Lower leg skin (tissue), 3 donors: ENCODE data around the gene CEP250.

Source experiments
- POLR2A ChIP-seq, 2 donors: fragments of 450-650 bp; IDR thresholded peaks; one replicate each; pipeline ENCODE4 v1.6.1; 2016 to 2017; ENCODE audit warnings: antibody characterized with exemption in 2 of 2, mild to moderate bottlenecking in 1 of 2, moderate library complexity in 1 of 2
- TF ChIP-seq, protein P1 (sequence below), 3 donors: fragments of 450-650 bp; IDR thresholded peaks; one replicate each; pipeline ENCODE4 v1.5.1; 2016; ENCODE audit warnings: antibody characterized with exemption in 3 of 3, mild to moderate bottlenecking in 3 of 3, moderate library complexity in 2 of 3

DNA sequence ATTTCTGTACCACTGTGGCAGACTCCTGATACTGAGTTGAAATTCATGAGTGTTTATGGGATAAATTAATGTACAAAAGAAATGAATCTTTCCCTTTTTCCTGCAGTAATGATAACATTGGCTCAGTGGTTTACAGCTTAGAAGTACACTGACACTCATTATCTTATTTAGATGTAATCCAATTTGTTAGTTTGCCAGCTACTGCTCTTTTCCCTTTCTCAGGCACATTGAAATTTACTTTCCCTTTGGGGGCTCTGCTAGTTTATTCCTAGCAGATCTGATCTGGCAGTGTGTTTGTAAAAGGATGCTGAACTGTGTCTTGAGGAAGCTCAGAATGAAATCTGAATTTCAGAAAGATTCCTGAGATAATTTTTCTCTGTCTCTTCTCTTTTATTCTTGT is 3.0 kb downstream of the CEP250 start:
- TF ChIP-seq POLR2A (IDR thresholded peaks at IDR 0.05): no peak
- TF ChIP-seq, protein P1, sequence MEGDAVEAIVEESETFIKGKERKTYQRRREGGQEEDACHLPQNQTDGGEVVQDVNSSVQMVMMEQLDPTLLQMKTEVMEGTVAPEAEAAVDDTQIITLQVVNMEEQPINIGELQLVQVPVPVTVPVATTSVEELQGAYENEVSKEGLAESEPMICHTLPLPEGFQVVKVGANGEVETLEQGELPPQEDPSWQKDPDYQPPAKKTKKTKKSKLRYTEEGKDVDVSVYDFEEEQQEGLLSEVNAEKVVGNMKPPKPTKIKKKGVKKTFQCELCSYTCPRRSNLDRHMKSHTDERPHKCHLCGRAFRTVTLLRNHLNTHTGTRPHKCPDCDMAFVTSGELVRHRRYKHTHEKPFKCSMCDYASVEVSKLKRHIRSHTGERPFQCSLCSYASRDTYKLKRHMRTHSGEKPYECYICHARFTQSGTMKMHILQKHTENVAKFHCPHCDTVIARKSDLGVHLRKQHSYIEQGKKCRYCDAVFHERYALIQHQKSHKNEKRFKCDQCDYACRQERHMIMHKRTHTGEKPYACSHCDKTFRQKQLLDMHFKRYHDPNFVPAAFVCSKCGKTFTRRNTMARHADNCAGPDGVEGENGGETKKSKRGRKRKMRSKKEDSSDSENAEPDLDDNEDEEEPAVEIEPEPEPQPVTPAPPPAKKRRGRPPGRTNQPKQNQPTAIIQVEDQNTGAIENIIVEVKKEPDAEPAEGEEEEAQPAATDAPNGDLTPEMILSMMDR (IDR thresholded peaks at IDR 0.05): no peak
